Suppressor macrophage treated with lipopolysaccharide for 4 hours (primary cell): ENCODE data around the gene KCNK17.

Experiments used
- DNase-seq: peaks from one replicate; pipeline ENCODE4 v3.0.0-alpha.2; 2020

Gene KCNK17

DNA sequence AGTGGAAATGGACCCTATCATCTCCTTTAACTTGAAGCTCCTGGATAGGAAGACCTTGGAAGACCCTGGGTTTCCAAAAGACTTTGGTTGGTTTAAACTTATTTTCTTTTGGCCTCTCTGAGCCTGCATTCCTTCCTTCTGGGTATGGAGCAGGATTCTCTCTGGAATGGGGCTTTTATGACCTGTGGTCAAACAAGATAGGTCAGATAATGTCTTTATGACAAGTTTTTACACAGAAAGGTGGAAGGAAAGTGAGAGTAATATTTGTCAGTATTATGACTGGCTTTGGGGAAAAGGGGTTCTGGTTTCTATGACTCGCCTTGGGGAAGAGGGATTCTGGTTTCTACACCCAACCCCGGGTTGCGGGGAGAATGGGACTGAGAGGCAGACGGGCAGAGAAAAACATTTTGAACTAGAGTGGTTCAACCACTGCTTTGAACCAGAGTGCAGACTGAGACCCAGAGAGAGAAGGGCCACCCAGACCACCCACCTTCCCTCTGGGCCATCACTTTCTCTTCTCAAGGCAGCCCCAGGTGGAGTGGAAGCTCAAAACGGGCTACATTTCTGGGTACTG, 47.4 kb downstream of the KCNK17 start:
- DNase-seq: no peak

DNA sequence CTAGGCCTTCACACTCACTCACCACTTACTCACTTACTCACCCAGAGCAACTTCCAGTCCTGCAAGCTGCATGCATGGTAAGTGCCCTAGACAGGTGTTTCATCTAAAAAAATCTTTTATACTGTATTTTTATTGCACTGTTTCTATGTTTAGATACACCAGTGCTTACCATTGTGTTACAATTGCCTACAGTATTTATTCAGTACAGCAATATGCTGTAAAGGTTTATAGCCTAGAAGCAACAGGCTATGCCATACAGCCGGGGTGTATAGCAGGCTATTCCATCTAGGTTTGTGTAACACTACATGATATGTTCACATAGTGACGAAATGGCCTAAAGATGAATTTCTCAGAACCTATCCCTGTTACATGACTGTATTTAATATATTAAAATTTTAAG, 47.8 kb downstream of the KCNK17 start:
- DNase-seq: no peak

GRCh38 chr6:39263303-39264037, 50.7 kb downstream of the KCNK17 start:
- DNase-seq: peak; percentile 41

GRCh38 chr6:39261751-39262150, 52.5 kb downstream of the KCNK17 start:
- DNase-seq: no peak

DNA sequence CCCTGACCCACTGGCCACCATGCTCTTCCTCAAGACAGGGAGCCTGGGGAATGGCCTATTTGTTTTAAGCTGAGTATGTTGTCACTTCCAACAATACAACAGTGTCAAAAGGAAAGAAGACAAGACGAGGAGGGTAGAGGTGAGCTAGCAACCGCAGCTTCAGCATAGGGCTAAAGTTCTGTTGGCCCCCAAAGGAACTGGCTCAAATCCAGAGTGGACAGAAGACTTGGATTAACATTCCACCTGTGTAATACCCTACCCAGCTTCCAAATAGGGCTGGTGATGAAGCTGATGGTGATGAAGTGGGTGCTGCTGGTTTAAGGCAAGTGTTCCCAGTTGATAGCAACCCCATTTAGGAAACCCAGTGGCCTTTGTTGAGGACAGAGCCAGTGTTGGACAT, 53.3 kb downstream of the KCNK17 start:
- no peak for DNase-seq

DNA sequence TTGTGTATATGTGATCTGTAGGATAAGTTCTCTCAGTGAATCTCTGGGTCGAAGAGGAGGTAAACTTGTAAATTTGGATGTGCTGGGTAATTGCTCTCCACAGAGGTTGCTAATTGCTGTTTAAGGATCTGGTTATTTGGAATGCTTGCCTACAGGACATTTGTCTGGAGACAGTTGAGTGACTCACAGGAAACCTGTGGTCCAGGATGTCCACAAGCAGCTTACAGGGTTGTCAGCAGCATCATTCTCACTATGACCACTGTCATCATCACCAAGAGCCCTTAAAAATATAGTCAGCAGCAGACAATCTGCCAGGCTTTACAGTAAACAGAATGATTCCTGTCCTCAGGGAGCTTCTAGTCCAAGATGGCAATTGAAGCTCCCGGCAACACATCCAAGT, 53.8 kb downstream of the KCNK17 start:
- no peak for DNase-seq

DNA sequence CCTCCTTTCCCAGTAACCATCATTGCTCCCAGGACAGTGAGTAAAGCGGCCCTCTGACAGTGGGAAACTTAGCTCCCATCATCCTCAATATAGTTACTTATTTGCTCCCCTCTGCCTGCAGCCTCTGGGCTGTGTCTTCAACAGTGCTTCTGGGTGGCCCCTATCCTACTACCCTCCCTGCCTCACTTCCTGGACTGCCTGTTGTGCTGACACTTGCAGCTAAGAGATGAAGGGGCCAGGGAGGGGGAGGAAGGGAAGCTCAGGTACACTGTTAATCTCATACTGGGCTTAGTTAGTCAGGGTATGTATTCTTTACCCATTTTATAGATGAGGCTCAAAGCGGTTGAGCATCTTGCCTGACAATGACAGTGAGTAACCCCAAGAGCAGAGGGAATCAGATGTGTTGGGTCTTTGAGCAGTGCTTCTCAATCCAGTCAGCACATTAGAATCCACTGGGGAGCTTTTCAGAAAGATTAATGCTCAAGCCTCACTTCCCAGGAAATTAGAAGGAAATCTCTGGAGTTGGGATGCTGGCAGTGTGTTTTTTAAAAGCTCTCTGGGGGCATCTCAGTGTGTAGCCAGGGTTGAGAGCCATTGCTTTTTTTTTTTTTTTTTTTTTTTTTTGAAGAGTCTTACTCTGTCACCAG, 57.8 kb downstream of the KCNK17 start:
- no peak for DNase-seq

GRCh38 chr6:39254999-39255535, 59.2 kb downstream of the KCNK17 start:
- DNase-seq: no peak

DNA sequence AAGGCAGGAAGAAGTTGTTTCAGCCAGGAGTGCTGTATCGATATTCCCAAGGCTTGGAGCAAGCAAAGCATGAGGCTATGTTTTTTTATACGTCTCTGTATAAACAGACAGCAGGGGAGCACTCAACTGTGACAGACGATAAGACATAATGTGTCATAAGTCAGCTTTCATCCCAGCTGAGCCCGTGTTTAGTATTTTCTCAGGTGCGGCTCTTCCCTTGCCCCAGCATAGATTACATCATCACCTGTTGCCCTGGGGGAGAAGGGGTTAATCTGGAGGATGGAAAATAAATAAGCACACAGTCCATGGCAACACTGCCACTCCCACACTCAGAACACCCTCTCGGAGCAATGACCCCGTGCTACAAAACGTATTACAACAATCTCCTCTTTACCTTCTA, 62.8 kb downstream of the KCNK17 start:
- no peak for DNase-seq

- DNase-seq: no peak
These were observed 63.7 kb downstream of the KCNK17 start for GRCh38 chr6:39250507-39250906.

DNA sequence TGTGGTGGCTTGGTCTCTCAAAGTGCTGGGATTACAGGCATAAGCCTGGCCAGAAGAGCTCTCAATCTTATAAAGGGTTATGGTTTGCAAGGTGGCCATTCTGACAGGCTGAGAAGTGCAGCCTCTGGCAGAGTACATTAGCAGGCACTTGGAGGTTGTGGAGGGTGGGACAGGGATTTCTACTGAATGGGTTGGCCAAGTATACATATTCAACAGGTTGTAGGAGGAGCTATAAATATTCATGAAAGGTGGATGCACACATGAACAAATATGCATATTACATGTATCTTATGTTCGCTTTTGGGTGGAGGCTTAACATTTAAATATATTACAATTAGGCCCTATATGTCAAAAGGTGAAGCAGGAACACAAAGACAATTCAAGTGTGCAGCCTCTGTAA, 64.9 kb downstream of the KCNK17 start:
- DNase-seq: no peak
